Forelimb muscle (tissue), 1 donor: ENCODE results near the gene CABLES2. TPM values are rescaled to one million over a fixed set of nuclear protein-coding genes. Genes with fewer than 3 reads are reported as not detected.

Experiments used
- DNase-seq: peaks from one replicate; pipeline ENCODE4 v3.0.0-alpha.2; 2013; ENCODE audit warnings: low read depth
- polyA plus RNA-seq: library from polyadenylated mRNA; unstranded; fragments of 120-200 nt; gene quantifications from one replicate; pipeline ENCODE4 v1.2.1, GENCODE V29; 2013; ENCODE audit not compliant: insufficient read length

Gene CABLES2
- polyA plus RNA-seq, 1 donor = 4.4 TPM

GRCh38 chr20:62418709-62419487 lies 11.8 kb upstream of the CABLES2 start:
- DNase-seq = no peak

- DNase-seq = no peak
Measured at GRCh38 chr20:62417981-62418708, 11.1 kb upstream of the CABLES2 start.

GRCh38 chr20:62416651-62417637 lies 9.9 kb upstream of the CABLES2 start:
- DNase-seq = no peak

GRCh38 chr20:62415354-62416111 lies 8.4 kb upstream of the CABLES2 start:
- no peak for DNase-seq

GRCh38 chr20:62413896-62414481 lies 6.9 kb upstream of the CABLES2 start:
- DNase-seq = no peak

GRCh38 chr20:62413025-62413570 lies 6.0 kb upstream of the CABLES2 start:
- DNase-seq = no peak

GRCh38 chr20:62412194-62413024 lies 5.3 kb upstream of the CABLES2 start:
- DNase-seq = no peak

- DNase-seq = no peak
Measured at GRCh38 chr20:62411479-62412193, 4.6 kb upstream of the CABLES2 start.

- no peak for DNase-seq
Measured at GRCh38 chr20:62410746-62411478, 3.8 kb upstream of the CABLES2 start.

GRCh38 chr20:62409931-62410745 lies 3.1 kb upstream of the CABLES2 start:
- no peak for DNase-seq

GRCh38 chr20:62409086-62409853 lies 2.2 kb upstream of the CABLES2 start:
- no peak for DNase-seq

GRCh38 chr20:62408640-62409039 lies 1.6 kb upstream of the CABLES2 start:
- DNase-seq = no peak

- no peak for DNase-seq
Measured at GRCh38 chr20:62408055-62408454, 970 bp upstream of the CABLES2 start.

GRCh38 chr20:62406635-62407176 lies 379 bp downstream of the CABLES2 start:
- DNase-seq = no peak

GRCh38 chr20:62405981-62406513 lies 1.0 kb downstream of the CABLES2 start:
- DNase-seq = no peak
